HepG2 (cell line): ENCODE results near the gene RTBDN. TPM values are rescaled to one million over a fixed set of nuclear protein-coding genes. Genes with fewer than 3 reads are reported as not detected.

ENCODE experiments used
- ATAC-seq: fragments of 200-7000 bp; cut with Tn5 transposase; 3 replicates; pipeline ENCODE4 v1.9.1; 2020; ENCODE audit warnings: mild to moderate bottlenecking, moderate library complexity
- BruUV-seq: library from RNA; stranded (reverse); fragments of 400-500 nt; replicated peaks from 2 replicates; lab custom pipeline; 2021; lab: Mats Ljungman, UMichigan
- CTCF ChIA-PET: fragments of 300-600 bp; formaldehyde crosslinking; extraction: SDS; loops from one replicate; lab custom pipeline; 2021; ENCODE audit warnings: low total read pairs, inconsistent platforms, low intra/inter-chr PET ratio; lab: Yijun Ruan, JAX
- POLR2A ChIA-PET: fragments of 350-600 bp; sonication (Branson Sonifier 250); formaldehyde crosslinking; loops from one replicate; lab custom pipeline; 2020; ENCODE audit warnings: antibody characterized with exemption, inconsistent platforms; lab: Yijun Ruan, JAX
- DNase-seq: peaks from one replicate; pipeline ENCODE4 v3.0.0-alpha.2; 2015; ENCODE audit warnings: low spot score
- FAIRE-seq: peaks from 3 replicates; lab custom pipeline; 2011; peaks lifted over from hg19 to GRCh38; lab: Jason Lieb, UNC
- H2AFZ ChIP-seq: one replicate; pipeline ENCODE4 v1.6.1; 2011; ENCODE audit warnings: low read length, inconsistent platforms
- H3K27ac ChIP-seq: fragments of 300-600 bp; 3 replicates; pipeline ENCODE4 v1.8.0; 2011; ENCODE audit warnings: mixed run types, mild to moderate bottlenecking, mixed read lengths, low read length, inconsistent platforms; ENCODE audit not compliant: insufficient read depth; ENCODE audit errors: extremely low read length
- H3K27me3 ChIP-seq, 2 experiments: fragments of 200-600 bp in 1 of 2; 2 replicates in 1 of 2; 3 replicates in 1 of 2; pipeline versions ENCODE4 v1.6.0 to v1.8.0; 2011; ENCODE audit warnings: low read length in 2 of 2, mild to moderate bottlenecking in 2 of 2, moderate library complexity in 2 of 2, inconsistent platforms in 1 of 2; ENCODE audit not compliant: insufficient read depth in 2 of 2, control insufficient read depth in 1 of 2
- H3K36me3 ChIP-seq, 2 experiments: fragments of 200-600 bp in 1 of 2; replicated peaks in 1 of 2; 2 replicates in 1 of 2; 3 replicates in 1 of 2; pipeline versions ENCODE4 v1.5.1 to v1.8.0; 2011; ENCODE audit warnings: low read length in 2 of 2, inconsistent platforms in 1 of 2; ENCODE audit not compliant: insufficient read depth in 2 of 2, control insufficient read depth in 1 of 2
- H3K4me1 ChIP-seq: 2 replicates; pipeline ENCODE4 v1.5.1; 2012; ENCODE audit warnings: low read length, inconsistent platforms; ENCODE audit not compliant: insufficient read depth
- H3K4me2 ChIP-seq: 2 replicates; pipeline ENCODE4 v1.6.0; 2011; ENCODE audit warnings: low read depth, low read length, inconsistent platforms
- H3K4me3 ChIP-seq, 3 experiments: fragments of 200-600 bp in 1 of 3; sonication (generic), shearing (Covaris generic) in 1 of 3; replicated peaks in 1 of 3; 2 replicates each; pipeline ENCODE4 v1.5.1; 2011 to 2016; ENCODE audit warnings: low read length in 3 of 3, inconsistent platforms in 2 of 3, low read depth in 2 of 3, mild to moderate bottlenecking in 2 of 3, control low read depth in 1 of 3, mixed read lengths in 1 of 3; ENCODE audit not compliant: insufficient read depth in 1 of 3
- H3K79me2 ChIP-seq: one replicate; pipeline ENCODE4 v1.6.1; 2011; ENCODE audit warnings: low read length, inconsistent platforms; ENCODE audit not compliant: insufficient read depth
- H3K9ac ChIP-seq: 2 replicates; pipeline ENCODE4 v1.6.0; 2011; ENCODE audit warnings: mild to moderate bottlenecking, low read depth, low read length, inconsistent platforms; ENCODE audit not compliant: insufficient read depth
- H3K9me3 ChIP-seq: 2 replicates; pipeline ENCODE4 v1.5.1; 2012; ENCODE audit warnings: mild to moderate bottlenecking, low read length
- H4K20me1 ChIP-seq: 2 replicates; pipeline ENCODE4 v1.6.0; 2011; ENCODE audit warnings: inconsistent platforms, mild to moderate bottlenecking, low read length, moderate library complexity; ENCODE audit not compliant: insufficient read depth
- CC2D1A ChIP-seq: sonication (generic); formaldehyde crosslinking; IDR thresholded peaks from 2 replicates; pipeline ENCODE4 v1.8.1; 2023; ENCODE audit warnings: mild to moderate bottlenecking, missing genetic modification reagents
- GABPB1 ChIP-seq: IDR thresholded peaks from 2 replicates; pipeline ENCODE4 v1.6.1; 2016; ENCODE audit warnings: mild to moderate bottlenecking, missing genetic modification reagents, moderate library complexity, missing compliant biosample characterization
- GATAD1 ChIP-seq: IDR thresholded peaks from 2 replicates; pipeline ENCODE4 v1.6.1; 2016; ENCODE audit warnings: missing genetic modification reagents, missing compliant biosample characterization
- HMGXB4 ChIP-seq, 2 experiments: sonication (generic) in 1 of 2; formaldehyde crosslinking in 1 of 2; IDR thresholded peaks; 2 replicates each; pipeline versions ENCODE4 v1.4.0 to v1.6.1; 2018 to 2020; ENCODE audit warnings: missing genetic modification reagents in 2 of 2, borderline replicate concordance in 1 of 2, low read depth in 1 of 2, mild to moderate bottlenecking in 1 of 2, missing biosample characterization in 1 of 2
- HOXD1 ChIP-seq: sonication (generic); formaldehyde crosslinking; IDR thresholded peaks from 2 replicates; pipeline ENCODE4 v1.5.0; 2020; ENCODE audit warnings: missing genetic modification reagents
- IRF2 ChIP-seq: IDR thresholded peaks from 2 replicates; pipeline ENCODE4 v1.6.1; 2018; ENCODE audit warnings: missing genetic modification reagents, missing compliant biosample characterization
- MAZ ChIP-seq, 2 experiments: sonication (generic) in 1 of 2; formaldehyde crosslinking in 1 of 2; IDR thresholded peaks; 2 replicates each; pipeline versions ENCODE4 v1.5.0 to v1.6.1; 2012 to 2020; ENCODE audit warnings: low read depth in 2 of 2, mild to moderate bottlenecking in 2 of 2, borderline replicate concordance in 1 of 2, improper control_type of control experiment in 1 of 2, low read length in 1 of 2, missing genetic modification reagents in 1 of 2, moderate library complexity in 1 of 2
- NR2F1 ChIP-seq, 2 experiments: fragments of 450-650 bp in 1 of 2; formaldehyde crosslinking in 1 of 2; IDR thresholded peaks; 2 replicates each; pipeline versions ENCODE4 v1.5.0 to v1.6.1; 2016 to 2020; ENCODE audit warnings: mild to moderate bottlenecking in 1 of 2, missing compliant biosample characterization in 1 of 2, missing genetic modification reagents in 1 of 2, moderate library complexity in 1 of 2
- REXO4 ChIP-seq: sonication (generic); formaldehyde crosslinking; IDR thresholded peaks from 2 replicates; pipeline ENCODE4 v1.8.0; 2022; ENCODE audit warnings: missing genetic modification reagents, mild to moderate bottlenecking, borderline replicate concordance
- TBL1XR1 ChIP-seq: fragments of 150-350 bp; IDR thresholded peaks from 2 replicates; pipeline ENCODE4 v1.6.1; 2014; ENCODE audit warnings: borderline replicate concordance, low read length; ENCODE audit not compliant: partially characterized antibody
- ZBTB1 ChIP-seq: sonication (generic); formaldehyde crosslinking; IDR thresholded peaks from 2 replicates; pipeline ENCODE4 v1.4.0; 2020; ENCODE audit warnings: missing genetic modification reagents, borderline replicate concordance
- ZMYM2 ChIP-seq: sonication (generic); formaldehyde crosslinking; IDR thresholded peaks from 2 replicates; pipeline ENCODE4 v1.8.0; 2022; ENCODE audit warnings: mild to moderate bottlenecking, missing genetic modification reagents
- ZNF253 ChIP-seq: sonication (generic); formaldehyde crosslinking; IDR thresholded peaks from 2 replicates; pipeline ENCODE4 v1.8.0; 2022; ENCODE audit warnings: mild to moderate bottlenecking, missing genetic modification reagents, borderline replicate concordance
- WGBS: methylation state at CpG from one replicate; pipeline ENCODE4 v1.1.6; 2017; ENCODE audit warnings: low lambda C conversion rate; 5-methylcytosine and 5-hydroxymethylcytosine counted together
- in situ Hi-C: cut with HindIII; loops from 2 replicates; pipeline ENCODE4 v1.10.0; 2017; ENCODE audit warnings: low pct_unique_long_range_greater_than_20kb; ENCODE audit not compliant: extremely low pct_ligation_motif_present
- intact Hi-C: fragments of 100-400 bp; cut with micrococcal nuclease; formaldehyde crosslinking; loops from one replicate; pipeline ENCODE4 v1.10.0; 2022; ENCODE audit not compliant: unreplicated experiment
- polyA plus RNA-seq, 8 experiments: library from polyadenylated mRNA; depleted of rRNA in 3 of 8; stranded (reverse) in 7 of 8; unstranded in 1 of 8; fragments of >200 nt; fragmentation: Illumina TruSeq in 4 of 8; extraction: Trizol in 4 of 8; gene quantifications; 2 replicates each; pipeline versions ENCODE4 v1.2.1 to v1.2.3, GENCODE V29; 2011 to 2016; ENCODE audit warnings: low read depth in 4 of 8, missing spikeins in 1 of 8, mixed read lengths in 1 of 8; ENCODE audit not compliant: insufficient read depth in 1 of 8
- total RNA-seq, 5 experiments: library from RNA; depleted of rRNA; stranded (reverse); fragments of >200 nt; fragmentation: Illumina TruSeq; extraction: Trizol; gene quantifications; 2 replicates each; pipeline ENCODE4 v1.2.3, GENCODE V29; 2016; ENCODE audit warnings: low read depth in 1 of 5
- TF ChIP-seq, protein P1 (sequence below): sonication (generic); formaldehyde crosslinking; IDR thresholded peaks from 2 replicates; pipeline ENCODE4 v1.8.1; 2023; ENCODE audit warnings: mild to moderate bottlenecking, moderate library complexity, missing genetic modification reagents
- TF ChIP-seq, protein P2 (sequence below): IDR thresholded peaks from 2 replicates; pipeline ENCODE4 v1.6.1; 2016; ENCODE audit warnings: missing biosample characterization, missing genetic modification reagents, low read depth
- TF ChIP-seq, protein P3 (sequence below): sonication (generic); formaldehyde crosslinking; conservative IDR thresholded peaks from 2 replicates; pipeline ENCODE4 v1.8.1; 2023; ENCODE audit warnings: missing genetic modification reagents

The RTBDN gene
- total and polyA plus RNA-seq, 2 of the 13 experiments (the other 11 are each of a cell fraction or from before 2014, with no cell fraction given): 0.27 to 0.48 TPM

GRCh38 chr19:12833738-12834565, 427 bp downstream of the RTBDN start:
- H3K4me3 ChIP-seq: peak overlapping the region; percentile 46 to 79 (median 67); a peak in 5 of 6 replicates
- in situ Hi-C loops: no loop called here
- H3K79me2 ChIP-seq: no peaks in the 10 kb centered on the region
- WGBS: under 1% methylated on average over 21 of the region's 87 CpGs
- 0 out of 2 replicates have a peak overlapping the region, but pooled peaks have one; percentile 36 for H3K9ac ChIP-seq
- no peak overlapping the region for H3K27ac ChIP-seq
- FAIRE-seq (no peak), ATAC-seq (no peak), DNase-seq (no peak)
- CTCF ChIA-PET: no interaction called here
- BruUV-seq: no TSS peak
- H3K4me1 ChIP-seq: peaks cover 55% of the 10 kb centered on the region
- H4K20me1 ChIP-seq: no peaks in the 10 kb centered on the region
- peak overlapping the region; percentile 65 for H3K4me2 ChIP-seq
- H3K9me3 ChIP-seq: no peaks in the 10 kb centered on the region
- H3K36me3 ChIP-seq: no peaks in the 10 kb centered on the region
- intact Hi-C loops: no loop called here
- H2AFZ ChIP-seq: no peak overlapping the region
- POLR2A ChIA-PET: no interaction called here
- peaks cover 0 to 30% of the 10 kb centered on the region in 2 experiments; a peak in 2 of 5 replicates for H3K27me3 ChIP-seq
- TF ChIP-seq, protein P1, sequence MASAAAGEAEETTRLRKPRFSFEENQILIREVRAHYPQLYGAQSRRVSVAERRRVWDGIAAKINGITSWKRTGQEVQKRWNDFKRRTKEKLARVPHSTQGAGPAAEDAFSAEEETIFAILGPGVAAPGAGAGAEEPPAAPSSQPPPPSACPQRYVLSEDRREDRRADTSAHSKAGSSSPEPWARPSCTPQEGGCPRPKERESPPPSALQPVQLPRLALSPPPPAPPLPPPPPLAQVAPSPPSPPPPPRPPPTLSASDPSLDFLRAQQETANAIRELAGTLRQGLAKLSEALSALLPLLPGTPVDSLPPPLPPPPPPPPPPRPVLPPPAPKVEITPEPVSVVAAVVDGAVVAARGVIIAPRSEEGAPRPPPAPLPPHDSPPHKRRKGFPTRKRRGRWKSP (CRISPR knock-in tag): no peak
- TF ChIP-seq IRF2 (CRISPR knock-in tag): no peak
- peak; percentile 35; the same call in 1 of the 2 replicates for TF ChIP-seq GABPB1 (CRISPR knock-in tag)
- TF ChIP-seq ZNF253 (CRISPR knock-in tag): no peak
- TF ChIP-seq CC2D1A (CRISPR knock-in tag): no peak
- no peak for TF ChIP-seq TBL1XR1
- no peak for TF ChIP-seq GATAD1 (CRISPR knock-in tag)
- TF ChIP-seq, protein P2, sequence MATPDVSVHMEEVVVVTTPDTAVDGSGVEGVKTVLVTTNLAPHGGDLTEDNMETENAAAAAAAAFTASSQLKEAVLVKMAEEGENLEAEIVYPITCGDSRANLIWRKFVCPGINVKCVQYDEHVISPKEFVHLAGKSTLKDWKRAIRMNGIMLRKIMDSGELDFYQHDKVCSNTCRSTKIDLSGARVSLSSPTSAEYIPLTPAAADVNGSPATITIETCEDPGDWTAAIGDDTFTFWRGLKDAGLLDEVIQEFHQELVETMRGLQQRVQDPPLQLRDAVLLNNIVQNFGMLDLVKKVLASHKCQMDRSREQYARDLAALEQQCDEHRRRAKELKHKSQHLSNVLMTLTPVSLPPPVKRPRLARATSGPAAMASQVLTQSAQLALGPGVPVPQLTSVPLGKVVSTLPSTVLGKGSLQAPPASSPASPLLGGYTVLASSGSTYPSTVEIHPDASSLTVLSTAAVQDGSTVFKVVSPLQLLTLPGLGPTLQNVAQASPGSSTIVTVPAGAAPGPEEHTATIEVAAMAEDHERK: no peak
- TF ChIP-seq, protein P3, sequence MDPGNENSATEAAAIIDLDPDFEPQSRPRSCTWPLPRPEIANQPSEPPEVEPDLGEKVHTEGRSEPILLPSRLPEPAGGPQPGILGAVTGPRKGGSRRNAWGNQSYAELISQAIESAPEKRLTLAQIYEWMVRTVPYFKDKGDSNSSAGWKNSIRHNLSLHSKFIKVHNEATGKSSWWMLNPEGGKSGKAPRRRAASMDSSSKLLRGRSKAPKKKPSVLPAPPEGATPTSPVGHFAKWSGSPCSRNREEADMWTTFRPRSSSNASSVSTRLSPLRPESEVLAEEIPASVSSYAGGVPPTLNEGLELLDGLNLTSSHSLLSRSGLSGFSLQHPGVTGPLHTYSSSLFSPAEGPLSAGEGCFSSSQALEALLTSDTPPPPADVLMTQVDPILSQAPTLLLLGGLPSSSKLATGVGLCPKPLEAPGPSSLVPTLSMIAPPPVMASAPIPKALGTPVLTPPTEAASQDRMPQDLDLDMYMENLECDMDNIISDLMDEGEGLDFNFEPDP (CRISPR knock-in tag): no peak
- TF ChIP-seq MAZ (IDR thresholded peaks at IDR 0.05; ENCODE audit: borderline replicate concordance, low read depth, low read length): no peak
- 0 out of 2 replicates have a peak, but pooled peaks have one; percentile 71 for TF ChIP-seq MAZ (CRISPR knock-in tag; IDR thresholded peaks at IDR 0.05; ENCODE audit: low read depth)
- no peak for TF ChIP-seq NR2F1 (CRISPR knock-in tag; IDR thresholded peaks at IDR 0.05)
- no peak for TF ChIP-seq ZBTB1 (CRISPR knock-in tag)
- TF ChIP-seq HOXD1 (CRISPR knock-in tag): no peak
- TF ChIP-seq HMGXB4 (CRISPR knock-in tag; IDR thresholded peaks at IDR 0.05; ENCODE audit: borderline replicate concordance in 1 of 2, low read depth in 1 of 2): 0 out of 4 replicates have a peak, but pooled peaks of 1 of the 2 experiments have one; percentile 26
- no peak for TF ChIP-seq ZMYM2
- TF ChIP-seq REXO4 (CRISPR knock-in tag): no peak
